Right lobe of liver (tissue), 6 donors: ENCODE measurements around the gene RGS3. TPM values are rescaled to one million over a fixed set of nuclear protein-coding genes. Genes with fewer than 3 reads are reported as not detected.

Experiments used
- ATAC-seq, 4 donors: fragments of 200-7000 bp; cut with Tn5 transposase; one replicate each; pipeline ENCODE4 v1.9.1; 2020; ENCODE audit warnings: mild to moderate bottlenecking in 4 of 4, moderate library complexity in 4 of 4
- DNase-seq, 3 donors: peaks; one replicate each; pipeline ENCODE4 v3.0.0-alpha.2; 2020
- H3K27ac ChIP-seq, 3 donors: fragments of 200-600 bp; one replicate each; pipeline ENCODE4 v1.8.0; 2022
- H3K27me3 ChIP-seq, 2 donors: fragments of 200-600 bp; one replicate each; pipeline ENCODE4 v1.8.0; 2022
- H3K36me3 ChIP-seq, 4 donors: fragments of 200-600 bp; sonication (generic) in 1 of 4; one replicate each; pipeline versions ENCODE4 v1.5.1 to v1.8.0; 2017 to 2022; ENCODE audit warnings: control low read depth in 1 of 4
- H3K4me1 ChIP-seq, 4 donors: fragments of 200-600 bp; sonication (generic) in 1 of 4; one replicate each; pipeline versions ENCODE4 v1.5.1 to v1.8.0; 2017 to 2022; ENCODE audit warnings: control low read depth in 1 of 4
- H3K4me3 ChIP-seq, 3 donors: fragments of 200-600 bp; one replicate each; pipeline ENCODE4 v1.8.0; 2022
- H3K9me3 ChIP-seq, 4 donors: fragments of 200-600 bp; sonication (generic) in 1 of 4; one replicate each; pipeline versions ENCODE4 v1.5.1 to v1.8.0; 2017 to 2022; ENCODE audit warnings: control low read depth in 1 of 4
- CTCF ChIP-seq, 4 donors: fragments of 200-600 bp in 3 of 4; fragments of 450-650 bp in 1 of 4; IDR thresholded peaks; one replicate each; pipeline versions ENCODE4 v1.5.1 to v1.8.0; 2016 to 2022; ENCODE audit warnings: antibody characterized with exemption in 4 of 4, mild to moderate bottlenecking in 2 of 4
- POLR2A ChIP-seq: fragments of 450-650 bp; IDR thresholded peaks from one replicate; pipeline ENCODE4 v1.6.1; 2017; ENCODE audit warnings: antibody characterized with exemption, mild to moderate bottlenecking
- WGBS: methylation state at CpG from one replicate; pipeline ENCODE4 v1.1.6; 2018; ENCODE audit warnings: low coverage, low lambda C conversion rate; ENCODE audit not compliant: insufficient coverage; ENCODE audit errors: missing lambda C conversion rate; 5-methylcytosine and 5-hydroxymethylcytosine counted together
- intact Hi-C, 2 donors: fragments of 100-400 bp; cut with DNase I; formaldehyde crosslinking; loops; one replicate each; pipeline versions ENCODE4 v1.11.2 to v1.14.1; 2022
- total RNA-seq, 6 experiments: library from RNA; depleted of rRNA in 2 of 6; stranded (reverse); fragments of >200 nt in 2 of 6; fragmentation: NEBNext Ultra II Directional in 3 of 6; extraction: Animal tissue kit (Norgen Biotek cat#: 25700) in 3 of 6; gene quantifications; one replicate each; pipeline versions ENCODE4 v1.1.0 to v1.2.4, GENCODE V29; 2016 to 2023
- donor health status: DM: no; HTN: yes; CAD: no.
- donor health status: DM: no; HTN: no; CAD: no.
- donor health status: DM: no; HTN: no; CAD: no.
- donor health status: DM: no; HTN: yes; CAD: no.
- donor health status: DM: no; HTN: yes; CAD: no.

Gene RGS3
- total RNA-seq, 6 experiments from 2014 or later: 19.0 to 60.3 (median 31.0) TPM

GRCh38 chr9:113461943-113462342 lies 1.6 kb upstream of the RGS3 start:
- WGBS: 33% methylated on average over 1 of the region's 4 CpGs
- no peak for TF ChIP-seq CTCF (IDR thresholded peaks at IDR 0.05)
- TF ChIP-seq POLR2A: no peak
- Histone ChIP-seq H3K4me1 (peaks cover 0 to 30% (median 8%) of the 10 kb centered on the region in 4 donors), H3K27ac (no peak overlapping the region), H3K9me3 (no peaks in the 10 kb centered on the region), H3K27me3 (no peaks in the 10 kb centered on the region), H3K4me3 (no peak overlapping the region), H3K36me3 (no peaks in the 10 kb centered on the region)
- DNase-seq: peak in 1 of 3 donors; percentile 59
- intact Hi-C loops: no loop called here
- peak in 2 of 4 donors; percentile 16 to 28 for ATAC-seq

DNA sequence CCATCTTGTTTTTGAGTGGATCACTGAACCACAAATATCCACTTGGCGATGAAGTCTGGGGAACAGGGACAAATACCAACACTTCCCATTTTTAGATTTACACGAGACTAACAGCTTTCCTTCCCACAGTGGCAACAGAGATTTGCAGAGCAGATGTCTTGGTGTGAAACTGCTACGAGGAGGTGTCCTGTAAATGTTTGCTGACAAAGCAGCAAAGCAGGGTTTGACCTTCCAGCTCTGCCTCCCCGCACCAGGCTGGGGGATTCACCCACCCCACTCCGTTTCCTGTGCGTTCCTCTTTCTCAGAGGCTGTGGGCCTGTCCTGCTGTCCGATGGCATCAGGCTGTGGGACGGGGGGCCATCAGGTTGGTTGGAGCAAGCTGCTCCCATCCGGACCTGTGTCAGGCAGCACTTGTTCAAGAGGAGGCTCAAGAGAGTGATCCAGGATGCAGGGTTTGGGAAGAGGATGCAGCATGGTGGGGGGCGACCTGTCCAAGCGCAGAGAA lies 693 bp upstream of the RGS3 start:
- no peaks in the 10 kb centered on the region for H3K9me3 ChIP-seq
- ATAC-seq (no peak), DNase-seq (no peak)
- intact Hi-C loops: no loop called here
- no peak for TF ChIP-seq POLR2A
- no peak for TF ChIP-seq CTCF (IDR thresholded peaks at IDR 0.05)
- WGBS: 81% methylated on average over 9 of the region's 11 CpGs
- H3K36me3 ChIP-seq: no peaks in the 10 kb centered on the region
- peaks cover 0 to 30% (median 8%) of the 10 kb centered on the region in 4 donors for H3K4me1 ChIP-seq
- H3K27ac ChIP-seq: no peak overlapping the region
- no peaks in the 10 kb centered on the region for H3K27me3 ChIP-seq
- no peak overlapping the region for H3K4me3 ChIP-seq

DNA sequence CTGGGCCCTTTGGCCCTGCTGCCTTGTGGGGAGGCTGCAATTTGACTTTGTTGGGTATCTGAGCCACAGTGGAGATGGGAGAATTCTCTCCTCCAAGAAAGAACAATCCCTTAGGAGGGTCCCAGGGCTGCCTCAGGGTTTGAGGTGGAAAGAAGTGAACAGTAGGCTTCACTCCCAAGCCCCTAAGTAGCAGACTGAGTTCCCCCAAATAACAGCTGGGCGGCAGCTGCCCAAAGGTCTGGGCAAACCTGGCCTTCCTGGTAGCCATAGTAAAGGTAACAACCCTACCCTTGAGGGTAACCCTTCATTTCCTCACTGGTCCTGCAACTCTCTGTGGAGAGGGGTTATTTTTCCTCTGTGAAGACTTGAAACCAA lies 746 bp downstream of the RGS3 start:
- Histone ChIP-seq H3K9me3 (no peaks in the 10 kb centered on the region), H3K27ac (peak overlapping the region in 1 of 3 donors; percentile 74), H3K36me3 (no peaks in the 10 kb centered on the region), H3K4me3 (peak overlapping the region in 1 of 3 donors; percentile 65), H3K4me1 (peaks cover 0 to 30% (median 8%) of the 10 kb centered on the region in 4 donors), H3K27me3 (no peaks in the 10 kb centered on the region)
- DNase-seq: no peak
- TF ChIP-seq POLR2A: no peak
- WGBS: no CpG with 5 or more reads among the region's 1 CpG
- ATAC-seq: no peak
- intact Hi-C loops: no loop called here

- Histone ChIP-seq H3K4me3 (no peak overlapping the region), H3K27ac (no peak overlapping the region), H3K4me1 (peaks cover 0 to 30% (median 8%) of the 10 kb centered on the region in 4 donors), H3K27me3 (no peaks in the 10 kb centered on the region), H3K9me3 (no peaks in the 10 kb centered on the region), H3K36me3 (no peaks in the 10 kb centered on the region)
- DNase-seq: no peak
- intact Hi-C loops: no loop called here
- TF ChIP-seq POLR2A (no peak), CTCF (IDR thresholded peaks at IDR 0.05) (no peak)
- peak in 1 of 4 donors; percentile 2 for ATAC-seq
- WGBS: 71% methylated on average over 2 of the region's 2 CpGs
Observed at GRCh38 chr9:113465599-113466140, 2.1 kb downstream of the RGS3 start.

- no peaks in the 10 kb centered on the region for H3K9me3 ChIP-seq
- no peak for TF ChIP-seq CTCF (IDR thresholded peaks at IDR 0.05)
- no peak for TF ChIP-seq POLR2A
- no peak for DNase-seq
- no peak for ATAC-seq
- 95% methylated on average over 2 of the region's 2 CpGs for WGBS
- no peaks in the 10 kb centered on the region for H3K36me3 ChIP-seq
- intact Hi-C loops: no loop called here
- H3K4me1 ChIP-seq: peaks cover 0 to 30% (median 8%) of the 10 kb centered on the region in 4 donors
- H3K4me3 ChIP-seq: no peak overlapping the region
- H3K27ac ChIP-seq: no peak overlapping the region
- no peaks in the 10 kb centered on the region for H3K27me3 ChIP-seq
Observed at GRCh38 chr9:113467183-113467582, 3.7 kb downstream of the RGS3 start.
